8988T (cell line): ENCODE results near the gene MRPS22.
A peak's percentile ranks its signal among the peaks of the same experiment; 100 is the strongest.

Experiments used
- DNase-seq: peaks from one replicate; pipeline ENCODE4 v3.0.0; 2011

MRPS22 gene

GRCh38 chr3:139343895-139344856 lies at the start of gene MRPS22:
TSS of gene MRPS22 (plus strand) at chr3:139344020. CDS start at chr3:139344027, 7 bp downstream.
- peak; percentile 72 for DNase-seq

GRCh38 chr3:139295040-139295439 lies 48.8 kb upstream of the MRPS22 start:
- no peak for DNase-seq

DNA sequence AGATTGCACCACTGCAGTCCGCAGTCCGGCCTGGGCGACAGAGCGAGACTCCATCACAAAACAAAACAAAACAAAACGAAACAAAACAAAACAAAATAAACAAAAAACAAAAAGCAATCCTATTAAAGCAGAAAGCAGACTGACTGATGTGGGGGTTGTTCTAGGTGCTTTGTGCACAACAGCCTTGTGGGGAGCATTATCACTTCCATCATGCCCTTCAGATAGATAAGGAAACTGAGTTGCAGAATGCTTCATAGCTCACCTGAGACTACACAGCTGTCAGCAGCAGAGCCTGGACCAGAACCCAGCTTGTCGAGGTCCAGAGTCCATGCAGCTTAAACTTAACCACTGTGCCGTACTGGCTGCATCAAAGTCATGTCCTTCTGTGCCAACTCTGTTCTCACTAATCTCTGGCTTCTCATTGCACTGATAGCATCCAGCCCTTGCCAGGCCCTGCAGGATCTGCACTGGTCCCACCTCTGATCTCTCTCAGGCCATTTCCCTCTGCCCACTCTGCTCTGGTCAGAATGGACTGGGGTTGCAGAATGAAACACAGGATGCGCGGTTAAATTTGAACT lies 47.6 kb upstream of the MRPS22 start:
- no peak for DNase-seq

DNA sequence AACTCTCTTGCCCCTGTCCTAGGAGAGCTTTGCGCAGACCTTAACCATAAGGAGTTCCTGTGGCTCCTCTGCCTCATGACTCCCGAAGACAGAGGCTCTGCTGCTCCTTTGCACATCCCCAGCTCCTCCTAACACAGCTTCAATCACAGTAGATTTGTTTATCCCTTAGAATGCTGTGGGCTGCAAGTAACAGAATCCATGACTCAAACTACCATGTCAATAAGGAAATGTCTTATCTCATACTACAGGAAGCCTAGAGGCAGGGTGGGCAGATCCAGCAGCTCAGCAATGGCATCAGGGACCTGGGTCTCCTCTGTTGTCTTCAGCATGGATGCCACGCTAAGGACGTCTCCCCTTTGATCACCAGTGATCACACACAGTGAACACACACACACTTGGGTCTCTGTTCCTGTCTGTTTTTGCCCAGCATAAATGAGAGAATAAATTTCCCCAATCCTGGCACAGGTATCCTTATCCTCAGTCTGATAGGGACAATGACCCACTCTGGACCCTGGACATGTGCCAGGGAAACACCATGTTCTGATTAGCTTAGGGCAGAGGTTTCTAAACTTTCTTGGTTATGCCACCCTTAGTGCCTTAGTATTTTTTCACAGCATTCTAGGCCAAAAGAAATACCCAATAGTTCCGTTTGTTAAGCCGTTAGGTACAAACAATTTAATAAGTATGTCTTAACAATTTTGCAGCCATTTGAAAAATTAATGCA lies 46.1 kb upstream of the MRPS22 start:
- DNase-seq: no peak

DNA sequence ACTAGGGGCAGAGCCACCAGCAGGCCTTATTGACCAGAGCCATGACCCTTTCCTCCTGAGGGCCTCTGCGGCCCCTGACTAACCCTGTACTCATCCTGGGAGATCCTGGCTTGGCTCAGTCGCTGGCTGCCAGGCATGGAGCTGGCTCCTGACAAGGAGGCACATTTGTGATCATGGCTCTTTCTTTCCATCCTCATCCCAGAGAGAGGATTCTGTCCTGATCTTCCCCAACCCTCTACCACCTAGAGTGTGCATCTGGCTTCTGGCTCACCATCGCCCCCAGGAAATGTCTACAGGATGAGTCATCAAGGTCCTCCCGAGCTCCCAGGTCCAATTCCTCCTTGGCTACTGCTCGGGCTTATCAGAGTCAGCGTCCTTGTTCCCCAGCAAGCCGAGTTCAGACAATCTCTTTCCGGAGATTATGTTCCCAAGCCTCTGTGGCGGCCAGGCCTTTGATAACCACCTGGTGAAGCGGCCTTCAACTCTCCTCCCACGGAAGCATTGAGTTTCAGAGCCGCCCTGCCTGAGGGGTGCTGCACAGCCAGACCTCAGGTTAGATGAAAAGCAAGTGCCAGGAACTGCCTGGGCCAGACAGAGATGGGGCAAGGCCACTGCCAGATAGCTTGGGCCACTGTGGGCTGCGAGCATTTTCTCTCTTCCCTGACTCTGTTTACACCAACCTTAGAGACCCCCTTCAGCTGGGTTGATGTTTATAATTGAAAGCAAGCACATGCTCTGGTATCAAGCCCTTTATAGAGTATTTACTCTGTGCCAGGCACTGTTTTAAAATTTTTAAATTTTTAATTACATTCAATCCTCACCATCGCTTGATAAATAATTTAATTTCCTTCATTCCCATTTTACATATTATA lies 44.3 kb upstream of the MRPS22 start:
- peak; percentile 55 for DNase-seq

- no peak for DNase-seq
Measured at GRCh38 chr3:139300416-139300815, 43.4 kb upstream of the MRPS22 start.

DNA sequence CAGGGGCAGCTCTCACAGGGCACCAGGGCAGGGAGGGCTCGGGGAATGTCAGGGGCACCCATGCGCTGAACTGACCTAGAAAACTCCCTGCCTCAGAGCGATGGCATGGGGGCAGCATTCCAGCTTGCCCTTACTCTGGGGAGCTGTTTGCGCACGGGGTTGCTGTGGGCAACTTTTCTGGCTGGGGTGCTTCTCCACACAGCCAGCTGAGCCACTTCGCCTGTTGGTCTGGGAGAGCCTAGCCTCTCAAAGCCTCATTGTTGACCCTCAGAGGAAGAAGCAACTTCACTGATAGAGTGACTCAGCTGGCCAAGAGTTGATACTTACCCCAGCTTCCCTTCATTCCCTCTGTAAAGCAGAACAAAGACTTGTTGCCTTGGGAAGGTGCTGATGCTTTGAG lies 42.6 kb upstream of the MRPS22 start:
- DNase-seq: no peak

GRCh38 chr3:139301654-139302053 lies 42.2 kb upstream of the MRPS22 start:
- no peak for DNase-seq

DNA sequence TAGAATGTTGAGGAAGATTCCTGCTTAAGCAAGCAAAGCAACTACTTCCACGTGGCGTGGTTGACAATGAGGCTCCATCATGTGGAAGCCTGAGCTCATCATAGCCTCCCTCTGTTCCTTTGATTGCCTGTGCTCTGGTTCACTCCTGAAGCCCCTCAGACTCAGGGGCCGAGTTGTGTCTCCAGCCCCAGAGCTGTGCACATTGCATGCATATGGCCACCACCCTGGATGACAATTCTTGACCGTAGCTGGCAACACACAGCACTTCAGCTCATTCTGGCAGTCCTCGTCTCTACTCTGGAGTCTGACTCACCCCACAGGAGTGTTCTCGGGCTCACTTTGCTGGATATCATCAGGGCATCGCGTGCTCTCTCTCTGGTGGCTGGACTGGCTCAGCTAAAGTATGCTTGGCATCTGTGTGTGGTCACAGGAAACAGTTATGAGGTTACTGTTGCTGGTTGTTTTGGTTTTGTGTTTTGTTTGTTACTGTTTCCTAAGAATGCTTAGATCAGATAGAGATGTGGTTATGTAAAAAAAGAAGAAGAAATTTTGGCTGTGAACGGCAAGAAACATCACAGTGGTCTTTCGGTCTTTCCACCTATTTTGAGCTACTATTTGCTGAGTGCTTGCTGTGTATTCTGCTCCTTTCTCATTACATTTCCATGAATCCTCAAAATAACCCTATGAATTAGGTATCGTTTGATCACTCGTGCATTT lies 41.6 kb upstream of the MRPS22 start:
- peak; percentile 81 for DNase-seq

DNA sequence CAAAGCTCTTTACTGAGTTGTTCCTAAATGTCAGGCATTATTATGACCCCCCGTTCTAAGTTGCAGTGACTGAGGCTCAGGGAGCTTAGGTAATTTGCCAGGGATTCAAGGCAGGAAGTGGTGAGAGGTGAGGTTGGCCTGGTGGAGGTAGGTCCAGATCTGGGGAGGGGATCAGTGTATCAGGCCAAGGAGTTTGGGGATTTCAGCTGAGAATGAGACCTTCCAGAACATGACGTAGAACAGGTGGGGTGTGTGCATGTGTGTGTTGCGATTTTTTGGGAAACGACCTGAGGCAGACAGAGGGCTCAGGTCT lies 41.1 kb upstream of the MRPS22 start:
- no peak for DNase-seq

DNA sequence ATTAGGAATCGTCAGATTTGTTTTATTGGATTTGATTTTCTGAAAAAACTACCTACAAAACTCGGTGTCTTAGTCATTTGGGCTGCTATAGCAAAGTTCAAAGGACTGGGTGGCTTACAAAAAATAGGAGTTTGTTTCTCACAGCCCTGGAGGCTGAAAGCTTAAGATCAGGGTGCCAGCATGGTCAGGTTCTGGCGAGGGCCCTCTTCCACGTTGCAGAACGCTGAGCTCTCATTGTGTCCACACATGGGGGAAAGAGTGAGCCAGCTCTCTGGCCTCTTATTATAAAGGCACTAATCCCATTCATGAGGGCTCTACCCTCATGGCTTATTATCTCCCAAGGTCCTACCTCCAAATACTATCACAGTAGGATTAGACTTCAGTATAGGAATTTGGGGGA lies 40.6 kb upstream of the MRPS22 start:
- no peak for DNase-seq

DNA sequence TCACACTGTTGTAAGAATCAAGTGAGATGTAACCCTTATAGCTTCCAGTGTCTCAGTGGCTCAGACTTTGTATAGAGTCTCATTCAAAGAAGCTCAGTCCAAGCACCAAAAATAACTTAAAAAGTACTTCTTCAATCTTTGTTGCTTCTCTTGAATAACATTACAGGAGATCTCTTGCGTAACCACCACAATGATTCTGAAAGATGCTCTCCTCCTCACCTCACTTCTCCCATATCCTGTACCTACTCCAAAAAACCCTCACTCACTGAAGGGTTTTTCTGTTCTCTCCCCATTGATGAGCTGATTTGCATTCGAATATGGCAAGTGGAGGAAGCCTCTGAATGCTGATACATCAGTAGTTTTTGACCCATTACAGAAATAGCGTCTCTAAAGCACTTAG lies 39.4 kb upstream of the MRPS22 start:
- no peak for DNase-seq

GRCh38 chr3:139306078-139306477 lies 37.7 kb upstream of the MRPS22 start:
- DNase-seq: no peak

- DNase-seq: no peak
Measured at GRCh38 chr3:139307072-139307491, 36.7 kb upstream of the MRPS22 start.

- DNase-seq: no peak
Measured at GRCh38 chr3:139307601-139308555, 35.9 kb upstream of the MRPS22 start.

DNA sequence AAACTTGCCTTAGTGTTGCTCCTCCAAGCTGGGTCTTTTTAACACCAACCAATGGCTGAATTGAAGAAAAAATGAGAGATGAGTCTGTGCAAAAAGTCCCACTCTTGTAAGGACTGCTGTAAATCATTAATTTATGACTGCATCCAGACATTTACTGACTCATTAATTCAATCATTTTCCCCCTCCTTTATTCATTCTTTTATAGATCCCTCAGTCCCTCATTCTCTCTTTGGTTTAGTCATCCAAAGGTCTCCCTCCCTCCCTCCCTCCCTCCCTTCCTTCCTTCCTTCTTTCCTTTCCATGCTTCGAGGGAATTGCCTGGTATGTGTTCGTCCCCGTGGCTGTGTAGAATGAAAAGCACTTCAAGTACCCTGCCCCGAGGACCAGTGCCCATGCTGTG lies 35.3 kb upstream of the MRPS22 start:
- no peak for DNase-seq

- DNase-seq: no peak
Measured at GRCh38 chr3:139309061-139309591, 34.7 kb upstream of the MRPS22 start.

GRCh38 chr3:139309880-139310279 lies 33.9 kb upstream of the MRPS22 start:
- no peak for DNase-seq

- no peak for DNase-seq
Measured at GRCh38 chr3:139310474-139310933, 33.3 kb upstream of the MRPS22 start.

- no peak for DNase-seq
Measured at GRCh38 chr3:139311557-139311956, 32.3 kb upstream of the MRPS22 start.

DNA sequence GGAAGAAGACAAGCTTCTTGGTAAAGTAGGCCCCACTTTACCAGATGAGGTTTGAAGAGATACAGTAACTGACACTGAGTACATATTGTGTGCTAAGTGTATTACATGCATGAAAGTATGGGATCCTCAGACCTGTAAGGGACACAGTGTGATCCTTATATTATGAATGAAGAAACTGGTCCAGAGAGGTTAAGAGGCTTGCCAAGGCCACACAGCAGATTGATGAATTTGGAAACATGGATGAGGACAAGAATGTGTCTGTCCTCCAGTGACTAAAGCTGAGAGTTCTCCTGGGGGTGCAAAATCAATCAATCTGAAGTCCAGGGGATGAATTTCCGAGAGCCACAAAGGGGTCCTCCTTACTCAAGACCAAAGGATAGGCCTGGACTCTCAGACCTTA lies 31.4 kb upstream of the MRPS22 start:
- no peak for DNase-seq
